ENCODE measurements around the gene PLD1. TPM values are rescaled to one million over a fixed set of nuclear protein-coding genes. Genes with fewer than 3 reads are reported as not detected.

PLD1 gene
- total and polyA plus RNA-seq, 10 of the 15 experiments (the other 5 are each of a cell fraction or from before 2014, with no cell fraction given) = 2.9 to 108 (median 3.6) TPM

DNA sequence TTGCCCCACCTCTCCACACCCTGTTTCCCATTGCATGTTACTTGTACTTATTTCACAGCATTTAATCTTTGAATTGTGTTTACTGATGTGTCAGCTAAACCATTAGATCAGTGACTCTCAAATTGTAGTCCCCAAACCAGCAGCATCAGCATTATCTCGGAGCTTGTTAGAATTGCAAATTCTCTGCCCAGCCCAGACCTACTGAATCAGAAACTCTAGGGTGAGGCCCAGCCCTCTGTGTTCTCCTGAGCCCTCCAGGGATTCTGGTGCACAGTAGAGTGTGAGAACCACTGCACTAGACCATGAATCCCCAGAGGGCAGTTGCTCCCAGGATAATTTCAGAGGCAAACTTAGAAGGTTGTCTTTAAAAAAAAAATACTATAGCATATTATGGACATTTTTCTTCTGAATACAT, 13.0 kb downstream of the PLD1 start (continued):
- TF ChIP-seq, protein P1, sequence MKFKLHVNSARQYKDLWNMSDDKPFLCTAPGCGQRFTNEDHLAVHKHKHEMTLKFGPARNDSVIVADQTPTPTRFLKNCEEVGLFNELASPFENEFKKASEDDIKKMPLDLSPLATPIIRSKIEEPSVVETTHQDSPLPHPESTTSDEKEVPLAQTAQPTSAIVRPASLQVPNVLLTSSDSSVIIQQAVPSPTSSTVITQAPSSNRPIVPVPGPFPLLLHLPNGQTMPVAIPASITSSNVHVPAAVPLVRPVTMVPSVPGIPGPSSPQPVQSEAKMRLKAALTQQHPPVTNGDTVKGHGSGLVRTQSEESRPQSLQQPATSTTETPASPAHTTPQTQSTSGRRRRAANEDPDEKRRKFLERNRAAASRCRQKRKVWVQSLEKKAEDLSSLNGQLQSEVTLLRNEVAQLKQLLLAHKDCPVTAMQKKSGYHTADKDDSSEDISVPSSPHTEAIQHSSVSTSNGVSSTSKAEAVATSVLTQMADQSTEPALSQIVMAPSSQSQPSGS (IDR thresholded peaks at IDR 0.05; ENCODE audit: low read length) = peak; percentile 64; the same call in 1 of the 2 replicates
- TF ChIP-seq STAT1 (conservative IDR thresholded peaks at IDR 0.05) (no peak; the same call in 1 of the 2 replicates), ATF7 (IDR thresholded peaks at IDR 0.05; ENCODE audit: low read depth) (peak; percentile 72), ZBED1 (IDR thresholded peaks at IDR 0.05; ENCODE audit: borderline replicate concordance) (no peak), HDGF (IDR thresholded peaks at IDR 0.05) (no peak), TBL1XR1 (IDR thresholded peaks at IDR 0.05; ENCODE audit: low read depth, low read length) (no peak), BCL11A (IDR thresholded peaks at IDR 0.05; ENCODE audit: low read depth, low read length) (peak; percentile 43; the same call in 1 of the 2 replicates), MTA2 (IDR thresholded peaks at IDR 0.05; ENCODE audit: low read depth) (peak; percentile 42; the same call in 1 of the 2 replicates), RELA (IDR thresholded peaks at IDR 0.05; ENCODE audit: borderline replicate concordance, partially characterized antibody) (peak; percentile 9), POLR2AphosphoS2 (IDR thresholded peaks at IDR 0.05; ENCODE audit: low read depth, low read length) (no peak), GATAD2B (conservative IDR thresholded peaks at IDR 0.05; ENCODE audit: low read depth) (peak; percentile 100), BACH1 (IDR thresholded peaks at IDR 0.05; ENCODE audit: borderline replicate concordance) (peak; percentile 36; the same call in 1 of the 2 replicates), CHD2 (IDR thresholded peaks at IDR 0.05; ENCODE audit: borderline replicate concordance, low read depth, low read length) (no peak), RB1 (IDR thresholded peaks at IDR 0.05; ENCODE audit: borderline replicate concordance) (peak; percentile 100)
- TF ChIP-seq, protein P2, sequence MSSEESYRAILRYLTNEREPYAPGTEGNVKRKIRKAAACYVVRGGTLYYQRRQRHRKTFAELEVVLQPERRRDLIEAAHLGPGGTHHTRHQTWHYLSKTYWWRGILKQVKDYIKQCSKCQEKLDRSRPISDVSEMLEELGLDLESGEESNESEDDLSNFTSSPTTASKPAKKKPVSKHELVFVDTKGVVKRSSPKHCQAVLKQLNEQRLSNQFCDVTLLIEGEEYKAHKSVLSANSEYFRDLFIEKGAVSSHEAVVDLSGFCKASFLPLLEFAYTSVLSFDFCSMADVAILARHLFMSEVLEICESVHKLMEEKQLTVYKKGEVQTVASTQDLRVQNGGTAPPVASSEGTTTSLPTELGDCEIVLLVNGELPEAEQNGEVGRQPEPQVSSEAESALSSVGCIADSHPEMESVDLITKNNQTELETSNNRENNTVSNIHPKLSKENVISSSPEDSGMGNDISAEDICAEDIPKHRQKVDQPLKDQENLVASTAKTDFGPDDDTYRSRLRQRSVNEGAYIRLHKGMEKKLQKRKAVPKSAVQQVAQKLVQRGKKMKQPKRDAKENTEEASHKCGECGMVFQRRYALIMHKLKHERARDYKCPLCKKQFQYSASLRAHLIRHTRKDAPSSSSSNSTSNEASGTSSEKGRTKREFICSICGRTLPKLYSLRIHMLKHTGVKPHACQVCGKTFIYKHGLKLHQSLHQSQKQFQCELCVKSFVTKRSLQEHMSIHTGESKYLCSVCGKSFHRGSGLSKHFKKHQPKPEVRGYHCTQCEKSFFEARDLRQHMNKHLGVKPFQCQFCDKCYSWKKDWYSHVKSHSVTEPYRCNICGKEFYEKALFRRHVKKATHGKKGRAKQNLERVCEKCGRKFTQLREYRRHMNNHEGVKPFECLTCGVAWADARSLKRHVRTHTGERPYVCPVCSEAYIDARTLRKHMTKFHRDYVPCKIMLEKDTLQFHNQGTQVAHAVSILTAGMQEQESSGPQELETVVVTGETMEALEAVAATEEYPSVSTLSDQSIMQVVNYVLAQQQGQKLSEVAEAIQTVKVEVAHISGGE (CRISPR knock-in tag; IDR thresholded peaks at IDR 0.05) = no peak
- TF ChIP-seq, protein P3, sequence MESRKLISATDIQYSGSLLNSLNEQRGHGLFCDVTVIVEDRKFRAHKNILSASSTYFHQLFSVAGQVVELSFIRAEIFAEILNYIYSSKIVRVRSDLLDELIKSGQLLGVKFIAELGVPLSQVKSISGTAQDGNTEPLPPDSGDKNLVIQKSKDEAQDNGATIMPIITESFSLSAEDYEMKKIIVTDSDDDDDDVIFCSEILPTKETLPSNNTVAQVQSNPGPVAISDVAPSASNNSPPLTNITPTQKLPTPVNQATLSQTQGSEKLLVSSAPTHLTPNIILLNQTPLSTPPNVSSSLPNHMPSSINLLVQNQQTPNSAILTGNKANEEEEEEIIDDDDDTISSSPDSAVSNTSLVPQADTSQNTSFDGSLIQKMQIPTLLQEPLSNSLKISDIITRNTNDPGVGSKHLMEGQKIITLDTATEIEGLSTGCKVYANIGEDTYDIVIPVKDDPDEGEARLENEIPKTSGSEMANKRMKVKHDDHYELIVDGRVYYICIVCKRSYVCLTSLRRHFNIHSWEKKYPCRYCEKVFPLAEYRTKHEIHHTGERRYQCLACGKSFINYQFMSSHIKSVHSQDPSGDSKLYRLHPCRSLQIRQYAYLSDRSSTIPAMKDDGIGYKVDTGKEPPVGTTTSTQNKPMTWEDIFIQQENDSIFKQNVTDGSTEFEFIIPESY (IDR thresholded peaks at IDR 0.05) = no peak
- TF ChIP-seq, protein P4, sequence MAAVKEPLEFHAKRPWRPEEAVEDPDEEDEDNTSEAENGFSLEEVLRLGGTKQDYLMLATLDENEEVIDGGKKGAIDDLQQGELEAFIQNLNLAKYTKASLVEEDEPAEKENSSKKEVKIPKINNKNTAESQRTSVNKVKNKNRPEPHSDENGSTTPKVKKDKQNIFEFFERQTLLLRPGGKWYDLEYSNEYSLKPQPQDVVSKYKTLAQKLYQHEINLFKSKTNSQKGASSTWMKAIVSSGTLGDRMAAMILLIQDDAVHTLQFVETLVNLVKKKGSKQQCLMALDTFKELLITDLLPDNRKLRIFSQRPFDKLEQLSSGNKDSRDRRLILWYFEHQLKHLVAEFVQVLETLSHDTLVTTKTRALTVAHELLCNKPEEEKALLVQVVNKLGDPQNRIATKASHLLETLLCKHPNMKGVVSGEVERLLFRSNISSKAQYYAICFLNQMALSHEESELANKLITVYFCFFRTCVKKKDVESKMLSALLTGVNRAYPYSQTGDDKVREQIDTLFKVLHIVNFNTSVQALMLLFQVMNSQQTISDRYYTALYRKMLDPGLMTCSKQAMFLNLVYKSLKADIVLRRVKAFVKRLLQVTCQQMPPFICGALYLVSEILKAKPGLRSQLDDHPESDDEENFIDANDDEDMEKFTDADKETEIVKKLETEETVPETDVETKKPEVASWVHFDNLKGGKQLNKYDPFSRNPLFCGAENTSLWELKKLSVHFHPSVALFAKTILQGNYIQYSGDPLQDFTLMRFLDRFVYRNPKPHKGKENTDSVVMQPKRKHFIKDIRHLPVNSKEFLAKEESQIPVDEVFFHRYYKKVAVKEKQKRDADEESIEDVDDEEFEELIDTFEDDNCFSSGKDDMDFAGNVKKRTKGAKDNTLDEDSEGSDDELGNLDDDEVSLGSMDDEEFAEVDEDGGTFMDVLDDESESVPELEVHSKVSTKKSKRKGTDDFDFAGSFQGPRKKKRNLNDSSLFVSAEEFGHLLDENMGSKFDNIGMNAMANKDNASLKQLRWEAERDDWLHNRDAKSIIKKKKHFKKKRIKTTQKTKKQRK (IDR thresholded peaks at IDR 0.05; ENCODE audit: low read depth, low read length) = no peak
- TF ChIP-seq, protein P5, sequence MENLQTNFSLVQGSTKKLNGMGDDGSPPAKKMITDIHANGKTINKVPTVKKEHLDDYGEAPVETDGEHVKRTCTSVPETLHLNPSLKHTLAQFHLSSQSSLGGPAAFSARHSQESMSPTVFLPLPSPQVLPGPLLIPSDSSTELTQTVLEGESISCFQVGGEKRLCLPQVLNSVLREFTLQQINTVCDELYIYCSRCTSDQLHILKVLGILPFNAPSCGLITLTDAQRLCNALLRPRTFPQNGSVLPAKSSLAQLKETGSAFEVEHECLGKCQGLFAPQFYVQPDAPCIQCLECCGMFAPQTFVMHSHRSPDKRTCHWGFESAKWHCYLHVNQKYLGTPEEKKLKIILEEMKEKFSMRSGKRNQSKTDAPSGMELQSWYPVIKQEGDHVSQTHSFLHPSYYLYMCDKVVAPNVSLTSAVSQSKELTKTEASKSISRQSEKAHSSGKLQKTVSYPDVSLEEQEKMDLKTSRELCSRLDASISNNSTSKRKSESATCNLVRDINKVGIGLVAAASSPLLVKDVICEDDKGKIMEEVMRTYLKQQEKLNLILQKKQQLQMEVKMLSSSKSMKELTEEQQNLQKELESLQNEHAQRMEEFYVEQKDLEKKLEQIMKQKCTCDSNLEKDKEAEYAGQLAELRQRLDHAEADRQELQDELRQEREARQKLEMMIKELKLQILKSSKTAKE (IDR thresholded peaks at IDR 0.05; ENCODE audit: low read depth, poor library complexity, severe bottlenecking) = peak; percentile 46
- TF ChIP-seq, protein P6, sequence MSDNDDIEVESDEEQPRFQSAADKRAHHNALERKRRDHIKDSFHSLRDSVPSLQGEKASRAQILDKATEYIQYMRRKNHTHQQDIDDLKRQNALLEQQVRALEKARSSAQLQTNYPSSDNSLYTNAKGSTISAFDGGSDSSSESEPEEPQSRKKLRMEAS (IDR thresholded peaks at IDR 0.05; ENCODE audit: low read depth, low read length) = no peak

All from GM12878 (cell line).